K562 (cell line): Measurements from ENCODE around the gene CLCN6. TPM values are rescaled to one million over a fixed set of nuclear protein-coding genes. Genes with fewer than 3 reads are reported as not detected.

Source experiments
- ADNP ChIP-seq: fragments of 200-800 bp; sonication (Bioruptor generic); IDR thresholded peaks from 2 replicates; pipeline ENCODE4 v1.6.1; 2016; ENCODE audit warnings: missing genetic modification characterization, missing compliant biosample characterization
- ATF2 ChIP-seq: sonication (generic); formaldehyde crosslinking; IDR thresholded peaks from 2 replicates; pipeline ENCODE4 v1.8.1; 2022; ENCODE audit warnings: missing genetic modification reagents
- BACH1 ChIP-seq: fragments of 200-800 bp; sonication (Bioruptor generic); IDR thresholded peaks from 2 replicates; pipeline ENCODE4 v1.6.1; 2016; ENCODE audit warnings: missing genetic modification characterization, missing compliant biosample characterization
- BRCA1 ChIP-seq, 2 experiments: fragments of 450-650 bp in 1 of 2; sonication (generic) in 1 of 2; formaldehyde crosslinking in 1 of 2; IDR thresholded peaks; 2 replicates each; pipeline versions ENCODE4 v1.5.0 to v1.6.1; 2017 to 2020; ENCODE audit warnings: mild to moderate bottlenecking in 1 of 2, missing genetic modification reagents in 1 of 2
- CBX2 ChIP-seq: fragments of 200-600 bp; sonication (generic); IDR thresholded peaks from one replicate; pipeline ENCODE4 v1.6.1; 2012; ENCODE audit warnings: mild to moderate bottlenecking, low read length, inconsistent platforms; ENCODE audit not compliant: insufficient read depth, poor library complexity, severe bottlenecking
- COPS2 ChIP-seq: fragments of 450-650 bp; conservative IDR thresholded peaks from 2 replicates; pipeline ENCODE4 v1.6.1; 2016; ENCODE audit warnings: mild to moderate bottlenecking, moderate library complexity
- GABPB1 ChIP-seq: sonication (generic); formaldehyde crosslinking; IDR thresholded peaks from 2 replicates; pipeline ENCODE4 v1.8.0; 2022; ENCODE audit warnings: mild to moderate bottlenecking, missing genetic modification reagents
- GTF2B ChIP-seq: IDR thresholded peaks from 2 replicates; pipeline ENCODE4 v1.6.1; 2011; ENCODE audit not compliant: insufficient read length; ENCODE audit errors: extremely low read depth
- KDM1A ChIP-seq, 2 experiments: fragments of 450-650 bp; IDR thresholded peaks; 2 replicates each; pipeline ENCODE4 v1.6.1; 2016; ENCODE audit warnings: mild to moderate bottlenecking in 2 of 2
- MBD1 ChIP-seq: fragments of 250-450 bp; sonication (Bioruptor Pico); IDR thresholded peaks from 2 replicates; pipeline ENCODE4 v1.8.0; 2022; ENCODE audit warnings: inconsistent platforms
- NFE2L1 ChIP-seq: fragments of 450-650 bp; IDR thresholded peaks from 2 replicates; pipeline ENCODE4 v1.6.1; 2016; ENCODE audit warnings: missing genetic modification characterization, low read depth, mild to moderate bottlenecking, missing compliant biosample characterization, moderate library complexity, borderline replicate concordance
- SMARCA5 ChIP-seq: fragments of 450-650 bp; IDR thresholded peaks from 2 replicates; pipeline ENCODE4 v1.6.1; 2016
- STAT6 ChIP-seq: sonication (generic); formaldehyde crosslinking; IDR thresholded peaks from 2 replicates; pipeline ENCODE4 v1.8.1; 2023; ENCODE audit warnings: mild to moderate bottlenecking, missing genetic modification reagents
- TSC22D4 ChIP-seq: fragments of 450-650 bp; IDR thresholded peaks from 2 replicates; pipeline ENCODE4 v1.6.1; 2016; ENCODE audit warnings: missing genetic modification characterization, missing biosample characterization, control low read depth
- ZNF57 ChIP-seq: fragments of 450-650 bp; formaldehyde crosslinking; IDR thresholded peaks from 2 replicates; pipeline ENCODE4 v1.4.0; 2020; ENCODE audit warnings: mild to moderate bottlenecking, moderate library complexity
- ZNF695 ChIP-seq: fragments of 450-650 bp; formaldehyde crosslinking; IDR thresholded peaks from 2 replicates; pipeline ENCODE4 v1.4.0; 2020; ENCODE audit warnings: mild to moderate bottlenecking, moderate library complexity
- ZSCAN29 ChIP-seq: fragments of 450-650 bp; IDR thresholded peaks from 2 replicates; pipeline ENCODE4 v1.6.1; 2017
- polyA plus RNA-seq, 8 experiments: library from polyadenylated mRNA; depleted of rRNA in 4 of 8; stranded (reverse) in 5 of 8; unstranded in 3 of 8; fragments of >200 nt; fragmentation: Nextera tagmentation in 2 of 8; fragmentation: Illumina TruSeq in 1 of 8; extraction: Ambion mirVana in 2 of 8; extraction: Trizol in 1 of 8; gene quantifications; 2 replicates each; pipeline versions ENCODE4 v1.2.1 to v1.2.3, GENCODE V29; 2011 to 2014; ENCODE audit warnings: inconsistent platforms in 1 of 8, missing spikeins in 1 of 8
- total RNA-seq, 7 experiments: library from RNA; depleted of rRNA in 6 of 7; stranded (reverse); fragments of >200 nt in 6 of 7; fragmentation: Illumina TruSeq in 2 of 7; extraction: Trizol in 2 of 7; gene quantifications; 2 replicates each; pipeline versions ENCODE4 v1.2.1 to v1.2.3, GENCODE V29; 2011 to 2021; ENCODE audit warnings: low replicate concordance in 1 of 7
- TF ChIP-seq, protein P1 (sequence below): fragments of 250-450 bp; sonication (Bioruptor Pico); IDR thresholded peaks from 2 replicates; pipeline ENCODE4 v1.5.0; 2021

CLCN6 gene
- total and polyA plus RNA-seq, 9 of the 15 experiments (the other 6 are each of a cell fraction or from before 2014, with no cell fraction given): 2.0 to 21.8 (median 13.6) TPM

- no peak for TF ChIP-seq TSC22D4 (tag)
- no peak for TF ChIP-seq ZNF57 (CRISPR knock-in tag)
- no peak for TF ChIP-seq NFE2L1 (tag)
- no peak for TF ChIP-seq CBX2
- TF ChIP-seq SMARCA5: no peak
- 0 out of 2 replicates have a peak, but pooled peaks have one; percentile 35 for TF ChIP-seq ZNF695 (CRISPR knock-in tag)
- TF ChIP-seq, protein P1, sequence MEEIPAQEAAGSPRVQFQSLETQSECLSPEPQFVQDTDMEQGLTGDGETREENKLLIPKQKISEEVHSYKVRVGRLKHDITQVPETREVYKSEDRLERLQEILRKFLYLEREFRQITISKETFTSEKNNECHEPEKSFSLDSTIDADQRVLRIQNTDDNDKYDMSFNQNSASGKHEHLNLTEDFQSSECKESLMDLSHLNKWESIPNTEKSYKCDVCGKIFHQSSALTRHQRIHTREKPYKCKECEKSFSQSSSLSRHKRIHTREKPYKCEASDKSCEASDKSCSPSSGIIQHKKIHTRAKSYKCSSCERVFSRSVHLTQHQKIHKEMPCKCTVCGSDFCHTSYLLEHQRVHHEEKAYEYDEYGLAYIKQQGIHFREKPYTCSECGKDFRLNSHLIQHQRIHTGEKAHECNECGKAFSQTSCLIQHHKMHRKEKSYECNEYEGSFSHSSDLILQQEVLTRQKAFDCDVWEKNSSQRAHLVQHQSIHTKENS (CRISPR knock-in tag): no peak
- peak; percentile 80 for TF ChIP-seq KDM1A (IDR thresholded peaks at IDR 0.05)
- no peak for TF ChIP-seq STAT6 (CRISPR knock-in tag)
- TF ChIP-seq BACH1 (tag): peak; percentile 75; the same call in 1 of the 2 replicates
- TF ChIP-seq ADNP (tag): no peak
- no peak for TF ChIP-seq GTF2B
- no peak for TF ChIP-seq COPS2
- no peak for TF ChIP-seq MBD1 (CRISPR knock-in tag)
- no peak for TF ChIP-seq ZSCAN29
- TF ChIP-seq BRCA1 (IDR thresholded peaks at IDR 0.05): no peak
- TF ChIP-seq BRCA1 (CRISPR knock-in tag; IDR thresholded peaks at IDR 0.05): no peak
- TF ChIP-seq ATF2 (CRISPR knock-in tag): no peak
- TF ChIP-seq GABPB1: 0 out of 2 replicates have a peak, but pooled peaks have one; percentile 29
Measured at GRCh38 chr1:11882814-11883538, 77.0 kb downstream of the CLCN6 start (continued).
